Uterus (tissue), 2 donors: Measurements from ENCODE around the gene DNM1.

Experiments
- CTCF ChIP-seq, 4 experiments: fragments of 200-600 bp in 2 of 4; fragments of 450-650 bp in 2 of 4; sonication (generic) in 2 of 4; IDR thresholded peaks; one replicate each; pipeline ENCODE4 v1.5.1; 2016 to 2019; ENCODE audit warnings: antibody characterized with exemption in 4 of 4, mild to moderate bottlenecking in 2 of 4, moderate library complexity in 1 of 4
- POLR2A ChIP-seq, 2 donors: fragments of 450-650 bp; IDR thresholded peaks; one replicate each; pipeline ENCODE4 v1.6.1; 2016; ENCODE audit warnings: antibody characterized with exemption in 2 of 2, mild to moderate bottlenecking in 1 of 2, moderate library complexity in 1 of 2

- TF ChIP-seq CTCF (IDR thresholded peaks at IDR 0.05) = no peak
- TF ChIP-seq POLR2A (IDR thresholded peaks at IDR 0.05) = peak in 1 of 2 donors; percentile 55
Observed at GRCh38 chr9:128244837-128245231, 41.7 kb downstream of the DNM1 start.
